Sigmoid colon (tissue), 7 donors: Measurements from ENCODE around the gene UMODL1. TPM values are rescaled to one million over a fixed set of nuclear protein-coding genes. Genes with fewer than 3 reads are reported as not detected.

Experiments
- DNase-seq: peaks from one replicate; pipeline ENCODE4 v3.0.0-alpha.2; 2019
- H3K27ac ChIP-seq, 4 donors: fragments of 200-600 bp; sonication (generic); one replicate each; pipeline ENCODE4 v1.5.1; 2016 to 2019; ENCODE audit warnings: mild to moderate bottlenecking in 1 of 4
- H3K27me3 ChIP-seq, 3 donors: fragments of 200-600 bp; sonication (generic); one replicate each; pipeline ENCODE4 v1.5.1; 2019; ENCODE audit warnings: mild to moderate bottlenecking in 1 of 3
- H3K36me3 ChIP-seq, 4 donors: fragments of 200-600 bp; sonication (generic); one replicate each; pipeline ENCODE4 v1.5.1; 2016 to 2019
- H3K4me1 ChIP-seq, 4 donors: fragments of 200-600 bp; sonication (generic); one replicate each; pipeline ENCODE4 v1.5.1; 2017 to 2019
- H3K4me3 ChIP-seq, 4 donors: fragments of 200-600 bp; sonication (generic); one replicate each; pipeline ENCODE4 v1.5.1; 2017 to 2019; ENCODE audit warnings: mild to moderate bottlenecking in 2 of 4, moderate library complexity in 1 of 4
- H3K9me3 ChIP-seq, 4 donors: fragments of 200-600 bp in 3 of 4; sonication (generic) in 3 of 4; one replicate each; pipeline versions ENCODE4 v1.5.1 to v1.6.1; 2013 to 2019
- CTCF ChIP-seq, 4 experiments: fragments of 450-650 bp in 3 of 4; fragments of 200-600 bp in 1 of 4; IDR thresholded peaks; one replicate each; pipeline ENCODE4 v1.5.1; 2016 to 2019; ENCODE audit warnings: antibody characterized with exemption in 4 of 4, mild to moderate bottlenecking in 3 of 4, moderate library complexity in 2 of 4
- EP300 ChIP-seq, 4 donors: sonication (generic); formaldehyde crosslinking; IDR thresholded peaks; one replicate each; pipeline ENCODE4 v1.6.1; 2017; ENCODE audit warnings: antibody characterized with exemption in 4 of 4
- POLR2A ChIP-seq, 2 donors: fragments of 450-650 bp; IDR thresholded peaks; one replicate each; pipeline ENCODE4 v1.6.1; 2016; ENCODE audit warnings: antibody characterized with exemption in 2 of 2, mild to moderate bottlenecking in 2 of 2, moderate library complexity in 2 of 2
- POLR2AphosphoS5 ChIP-seq, 4 donors: sonication (generic); formaldehyde crosslinking; IDR thresholded peaks; one replicate each; pipeline ENCODE4 v1.6.1; 2017; ENCODE audit warnings: antibody characterized with exemption in 4 of 4
- WGBS, 2 donors: extraction: QIAGEN DNeasy Blood & Tissue Kit; methylation state at CpG; one replicate each; pipeline ENCODE4 v1.1.7; 2013; 5-methylcytosine and 5-hydroxymethylcytosine counted together
- intact Hi-C: fragments of 100-400 bp; cut with DNase I; formaldehyde crosslinking; loops from one replicate; pipeline ENCODE4 v1.15.1; 2023
- polyA plus RNA-seq, 3 donors: library from polyadenylated mRNA; stranded (reverse); fragments of 200-250 nt; gene quantifications; one replicate each; pipeline ENCODE4 v1.2.3, GENCODE V29; 2013
- total RNA-seq, 4 donors: library from RNA; depleted of rRNA; stranded (reverse); fragments of >200 nt; gene quantifications; one replicate each; pipeline ENCODE4 v1.1.0, GENCODE V29; 2016
- donor health status: healthy with polysubstance abuse.
- donor health status: Bipolar disorder and iron deficiency.
- donor health status: healthy.

UMODL1 gene
- total and polyA plus RNA-seq, 7 donors, result 0.13 to 0.23 TPM; not detected in 5

GRCh38 chr21:42105476-42106315 is 34.6 kb downstream of the UMODL1 start:
- Histone ChIP-seq H3K9me3 (no peaks in the 10 kb centered on the region), H3K27ac (no peak overlapping the region), H3K27me3 (no peaks in the 10 kb centered on the region), H3K4me1 (no peaks in the 10 kb centered on the region), H3K36me3 (no peaks in the 10 kb centered on the region), H3K4me3 (no peak overlapping the region)
- DNase-seq, result no peak
- intact Hi-C loops, result no loop called here
- 85 to 91% methylated on average over 26 of the region's 26 CpGs for WGBS, 2 donors
- TF ChIP-seq POLR2A (IDR thresholded peaks at IDR 0.05) (no peak), EP300 (IDR thresholded peaks at IDR 0.05) (no peak), CTCF (IDR thresholded peaks at IDR 0.05) (no peak), POLR2AphosphoS5 (IDR thresholded peaks at IDR 0.05) (no peak)

- Histone ChIP-seq H3K27me3 (no peaks in the 10 kb centered on the region), H3K36me3 (no peaks in the 10 kb centered on the region), H3K9me3 (no peaks in the 10 kb centered on the region), H3K27ac (no peak overlapping the region), H3K4me3 (no peak overlapping the region), H3K4me1 (no peaks in the 10 kb centered on the region)
- intact Hi-C loops, result no loop called here
- DNase-seq, result no peak
- TF ChIP-seq CTCF (IDR thresholded peaks at IDR 0.05), result no peak
- no peak for TF ChIP-seq POLR2AphosphoS5 (IDR thresholded peaks at IDR 0.05)
- TF ChIP-seq POLR2A (IDR thresholded peaks at IDR 0.05), result no peak
- WGBS, 2 donors, result 94 to 96% methylated on average over 20 of the region's 20 CpGs
Measured at GRCh38 chr21:42106425-42106824, 35.3 kb downstream of the UMODL1 start.

- no peak for TF ChIP-seq EP300 (IDR thresholded peaks at IDR 0.05)
- TF ChIP-seq CTCF (IDR thresholded peaks at IDR 0.05), result no peak
- TF ChIP-seq POLR2AphosphoS5 (IDR thresholded peaks at IDR 0.05), result no peak
- no peak for TF ChIP-seq POLR2A (IDR thresholded peaks at IDR 0.05)
- H3K27ac ChIP-seq, result no peak overlapping the region
- H3K4me1 ChIP-seq, result no peaks in the 10 kb centered on the region
- H3K4me3 ChIP-seq, result no peak overlapping the region
- intact Hi-C loops, result no loop called here
- H3K27me3 ChIP-seq, result no peaks in the 10 kb centered on the region
- H3K9me3 ChIP-seq, result no peaks in the 10 kb centered on the region
- WGBS, 2 donors, result 78 to 89% methylated on average over 18 of the region's 18 CpGs
- no peaks in the 10 kb centered on the region for H3K36me3 ChIP-seq
- no peak for DNase-seq
Measured at GRCh38 chr21:42107177-42107880, 36.2 kb downstream of the UMODL1 start.

GRCh38 chr21:42107881-42108553 is 36.9 kb downstream of the UMODL1 start:
- DNase-seq, result no peak
- Histone ChIP-seq H3K27ac (no peak overlapping the region), H3K27me3 (no peaks in the 10 kb centered on the region), H3K4me3 (no peak overlapping the region), H3K9me3 (no peaks in the 10 kb centered on the region), H3K4me1 (no peaks in the 10 kb centered on the region), H3K36me3 (no peaks in the 10 kb centered on the region)
- intact Hi-C loops, result no loop called here
- WGBS, 2 donors, result 24 to 27% methylated on average over 18 of the region's 18 CpGs
- TF ChIP-seq POLR2A (IDR thresholded peaks at IDR 0.05), result no peak
- peak in 3 of 4 experiments; percentile 41 to 52 (median 47) for TF ChIP-seq CTCF (IDR thresholded peaks at IDR 0.05)
